NCI-H2081 treated with DMSO at 0.1 percent for 48 hours (cell line): ENCODE measurements around the gene TMEM267.
"Not testable (repeated sequence)": the region's sequence is repeated elsewhere in the genome, so short reads cannot be mapped to it uniquely, and the experiment has no call there.

Source experiments
- DNase-seq: peaks from one replicate; lab custom pipeline; 2025; lab: John Stamatoyannopoulos, UW

Gene TMEM267, protein sequence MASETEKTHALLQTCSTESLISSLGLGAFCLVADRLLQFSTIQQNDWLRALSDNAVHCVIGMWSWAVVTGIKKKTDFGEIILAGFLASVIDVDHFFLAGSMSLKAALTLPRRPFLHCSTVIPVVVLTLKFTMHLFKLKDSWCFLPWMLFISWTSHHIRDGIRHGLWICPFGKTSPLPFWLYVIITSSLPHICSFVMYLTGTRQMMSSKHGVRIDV

DNA sequence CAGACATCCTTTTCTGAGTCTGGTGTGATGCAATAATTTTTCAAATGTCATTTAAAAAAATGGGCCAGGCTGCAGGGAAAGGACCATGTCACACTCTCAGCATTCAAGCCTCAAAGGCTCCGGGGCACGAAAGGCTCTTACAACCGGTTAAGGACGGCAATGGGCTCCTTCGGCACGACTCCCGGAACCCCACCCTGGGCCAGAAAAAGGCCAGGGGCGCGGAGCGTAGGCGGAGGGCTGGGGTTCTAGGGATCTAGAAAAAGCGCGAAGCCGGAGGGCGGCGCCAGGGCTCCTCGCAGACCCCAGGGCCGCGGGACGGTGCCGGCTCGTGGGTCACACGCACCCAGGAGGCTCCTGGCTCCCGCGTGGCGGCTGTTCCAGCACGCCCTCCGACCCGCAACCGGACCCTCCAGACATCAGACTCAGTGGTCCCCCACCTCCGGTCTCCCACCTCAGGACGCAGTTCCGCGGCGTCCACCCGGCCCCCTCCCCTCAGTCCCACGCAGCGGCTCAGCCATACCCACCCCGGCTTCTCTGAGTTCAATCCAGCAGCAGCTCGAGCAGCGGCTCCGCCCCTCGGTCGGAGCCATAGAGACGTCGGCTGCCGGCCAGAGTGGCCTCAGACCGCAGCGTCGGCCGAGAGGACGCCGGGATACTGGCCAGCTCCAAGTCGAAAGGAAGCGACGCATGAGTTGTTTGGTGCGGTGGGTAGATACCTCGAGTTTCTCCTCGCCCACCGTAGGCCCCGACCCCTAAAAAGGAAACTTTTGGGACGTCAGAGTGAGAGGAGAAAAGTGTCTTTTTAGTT is at the start of gene TMEM267:
Gene TMEM267 (minus strand): TSS at position 568 of the 808 bp plus-strand sequence. CDS start 29,896 bp downstream, outside the sequence.
- peak; percentile 90 for DNase-seq

DNA sequence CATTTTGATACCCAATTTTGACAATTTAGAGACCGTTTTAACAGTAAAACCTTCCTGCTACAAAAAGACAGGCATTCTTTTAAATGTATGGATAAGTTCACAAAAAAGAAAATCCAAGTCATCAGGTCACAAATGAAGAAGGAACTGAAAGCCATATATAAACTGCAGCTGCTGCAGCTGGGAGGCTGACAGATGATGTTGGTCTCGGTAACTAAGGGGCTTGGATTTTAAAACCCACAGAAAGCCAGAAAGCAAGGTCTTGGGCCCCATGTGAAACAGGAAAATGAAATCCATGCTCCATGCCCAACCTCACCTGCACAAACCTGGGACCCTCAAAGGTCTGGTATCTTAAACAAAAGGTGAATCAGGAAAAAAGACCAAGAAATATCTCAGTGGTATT is 47.0 kb upstream of the TMEM267 start:
- no peak for DNase-seq

DNA sequence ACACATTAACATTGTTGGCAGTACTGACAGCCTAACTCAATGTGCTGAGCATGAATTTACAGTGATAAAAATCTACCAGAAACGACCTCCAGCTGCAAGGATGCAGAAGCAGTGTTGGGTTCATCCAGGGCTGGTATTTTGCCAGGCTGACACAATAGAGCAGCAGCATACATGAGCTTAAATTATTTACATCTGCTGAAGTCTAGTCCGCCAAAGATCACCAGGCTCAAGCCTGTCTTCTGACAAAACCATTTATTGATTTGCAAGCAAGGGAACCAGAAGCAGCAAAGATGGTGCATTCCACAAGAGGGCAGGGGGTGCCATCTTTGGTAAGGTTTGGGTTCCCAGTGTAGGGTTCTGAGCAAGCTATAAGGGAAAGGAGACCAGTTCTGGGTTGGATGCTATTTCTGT is 40.0 kb upstream of the TMEM267 start:
- no peak for DNase-seq

DNA sequence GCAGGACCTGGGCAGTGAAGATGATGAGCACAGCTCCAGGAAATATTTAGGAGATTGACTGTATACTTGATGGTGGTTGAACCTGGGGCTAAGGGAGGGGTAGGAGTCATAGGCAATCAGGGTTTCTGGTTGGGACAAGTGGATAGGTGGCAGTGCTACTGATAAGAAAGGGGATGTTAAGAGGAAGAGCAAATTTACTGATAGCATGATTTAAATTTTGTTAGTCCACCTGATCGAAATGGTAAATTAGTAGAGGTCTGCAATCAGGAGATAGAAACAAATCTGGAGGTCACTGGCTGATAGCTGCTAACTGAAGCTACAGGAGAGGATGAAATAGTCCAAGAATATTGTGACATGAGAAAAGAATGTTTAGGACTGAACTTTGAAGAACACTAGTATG is 37.0 kb upstream of the TMEM267 start:
- DNase-seq, result no peak

DNA sequence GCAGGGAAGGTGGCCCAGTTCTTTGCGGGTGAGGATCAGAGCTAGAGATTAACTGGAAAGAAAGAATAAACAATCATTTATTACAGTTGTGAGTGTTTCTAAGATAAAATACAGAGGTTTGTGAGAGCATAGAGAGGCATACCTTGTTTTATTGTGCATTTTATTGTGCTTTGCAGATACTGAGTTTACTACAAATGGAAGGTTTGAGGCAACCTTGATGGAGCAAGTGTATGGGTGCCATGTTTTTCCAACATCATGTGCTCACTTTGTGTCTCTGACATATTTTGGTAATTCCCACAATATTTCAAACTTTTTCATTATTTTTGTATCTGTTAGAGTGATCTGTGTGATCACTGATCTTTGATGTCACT is 32.0 kb upstream of the TMEM267 start:
- DNase-seq, result no peak

DNA sequence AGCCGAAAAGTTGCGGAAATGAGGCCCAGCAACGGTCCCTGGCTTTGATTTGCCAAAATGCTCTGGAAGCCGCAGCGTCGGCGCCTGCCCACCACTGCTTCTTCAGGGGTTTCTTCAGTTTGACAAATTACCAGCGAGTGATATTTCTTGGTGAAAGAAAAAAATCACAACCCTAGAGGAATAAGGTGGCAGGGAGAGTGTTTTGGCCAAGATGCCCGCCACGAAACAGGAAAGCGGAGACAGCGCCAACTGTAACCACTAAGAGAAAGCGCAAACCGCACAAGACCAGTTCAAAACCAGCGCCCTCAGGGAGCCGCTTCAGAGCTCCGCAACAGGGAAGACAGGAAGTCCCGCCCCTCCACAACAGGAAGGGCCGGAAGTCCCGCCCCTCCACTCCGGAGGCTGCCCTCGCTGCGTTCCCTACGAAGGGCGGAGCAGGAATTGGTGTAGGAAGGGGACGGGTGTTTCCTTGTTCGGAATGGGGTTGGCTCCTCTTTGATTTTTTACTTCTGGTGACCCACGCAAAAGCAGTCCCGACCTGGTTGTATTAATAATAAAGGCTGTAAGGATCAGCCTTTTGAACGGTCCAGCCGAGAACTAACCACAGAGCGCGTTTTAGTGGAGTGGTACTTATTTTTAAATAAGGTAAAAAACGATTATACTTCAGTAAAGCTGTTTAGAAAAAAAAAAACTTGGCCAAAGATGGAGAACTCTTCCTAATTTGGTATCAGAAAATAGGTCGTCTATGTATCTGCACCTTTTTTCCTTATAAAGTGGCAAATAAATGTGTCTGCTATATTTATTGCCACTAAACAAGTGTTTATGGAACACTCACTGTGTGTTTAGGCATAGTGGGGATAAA is 31.4 kb upstream of the TMEM267 start, which contains the start of gene C5orf34:
Gene C5orf34 (minus strand): TSS at position 333 of the 862 bp plus-strand sequence. CDS start 5,809 bp downstream, outside the sequence.
- DNase-seq, result peak; percentile 97

DNA sequence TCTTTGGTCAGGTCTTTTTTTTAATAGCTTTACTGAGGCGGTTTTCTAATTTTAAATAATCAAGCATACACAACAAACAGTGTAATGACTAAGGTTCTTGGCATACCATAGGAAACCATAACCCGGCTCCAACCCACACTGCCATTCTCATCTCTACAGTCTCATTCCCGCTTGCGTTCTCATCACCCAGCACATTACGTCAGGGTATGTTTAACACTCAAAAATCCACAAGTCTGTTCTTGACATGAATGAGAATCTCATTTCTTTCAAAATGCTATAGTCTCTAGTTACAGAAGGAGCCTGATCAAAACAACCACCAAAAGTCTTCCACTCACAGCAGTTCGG is 30.8 kb upstream of the TMEM267 start:
- no peak for DNase-seq

DNA sequence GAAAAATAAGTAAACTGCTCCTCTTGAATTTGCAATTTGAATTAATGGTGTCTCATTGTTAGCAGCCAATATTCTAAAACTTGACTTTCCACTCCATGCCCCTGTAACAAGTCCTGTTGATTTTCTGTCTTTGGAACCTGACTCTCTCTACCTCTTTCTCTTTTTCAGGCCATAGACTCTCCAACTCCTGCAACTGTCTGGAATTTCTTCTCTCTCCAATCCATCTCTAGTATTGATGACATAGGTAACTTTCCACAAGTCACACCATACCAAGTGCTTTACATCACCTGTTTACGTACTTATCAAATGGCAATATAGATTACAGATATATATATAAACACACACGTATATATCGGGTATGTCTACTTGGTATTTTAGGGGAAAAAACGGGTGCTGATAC is 30.4 kb upstream of the TMEM267 start:
- DNase-seq, result no peak

DNA sequence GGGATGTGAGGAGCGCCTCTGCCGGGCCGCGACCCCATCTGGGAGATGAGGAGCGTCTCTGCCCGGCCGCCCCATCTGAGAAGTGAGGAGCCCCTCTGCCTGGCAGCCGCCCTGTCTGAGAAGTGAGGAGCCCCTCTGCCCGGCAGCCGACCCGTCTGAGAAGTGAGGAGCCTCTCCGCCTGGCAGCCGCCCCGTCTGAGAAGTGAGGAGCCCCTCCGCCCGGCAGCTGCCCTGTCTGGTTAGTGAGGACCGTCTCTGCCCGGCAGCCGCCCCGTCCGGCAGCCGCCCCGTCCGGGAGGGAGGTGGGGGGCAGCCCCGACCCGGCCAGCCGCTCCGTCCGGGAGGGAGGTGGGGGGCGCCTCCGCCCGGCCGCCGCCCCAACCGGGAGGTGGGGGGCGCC is 27.4 kb upstream of the TMEM267 start:
- DNase-seq, result not testable (repeated sequence)

DNA sequence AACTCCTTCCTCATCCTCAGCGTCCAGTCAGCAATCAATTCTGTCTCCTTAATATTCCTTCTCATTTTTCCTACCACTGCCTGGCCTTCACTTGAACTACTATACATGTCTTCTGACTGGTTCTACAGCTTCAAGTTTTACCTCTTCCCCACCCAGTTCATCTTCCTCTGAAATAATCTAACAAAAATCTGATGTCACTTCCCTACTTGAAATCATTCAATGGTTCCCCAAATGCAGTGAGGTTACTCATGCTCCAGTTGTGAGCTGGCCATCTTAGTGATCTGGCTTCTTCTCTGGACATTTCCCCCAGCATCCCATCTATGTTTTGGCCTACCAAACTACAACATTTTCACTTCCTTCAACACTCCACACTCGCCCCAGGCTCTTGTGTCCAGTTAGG is 14.9 kb upstream of the TMEM267 start:
- no peak for DNase-seq

DNA sequence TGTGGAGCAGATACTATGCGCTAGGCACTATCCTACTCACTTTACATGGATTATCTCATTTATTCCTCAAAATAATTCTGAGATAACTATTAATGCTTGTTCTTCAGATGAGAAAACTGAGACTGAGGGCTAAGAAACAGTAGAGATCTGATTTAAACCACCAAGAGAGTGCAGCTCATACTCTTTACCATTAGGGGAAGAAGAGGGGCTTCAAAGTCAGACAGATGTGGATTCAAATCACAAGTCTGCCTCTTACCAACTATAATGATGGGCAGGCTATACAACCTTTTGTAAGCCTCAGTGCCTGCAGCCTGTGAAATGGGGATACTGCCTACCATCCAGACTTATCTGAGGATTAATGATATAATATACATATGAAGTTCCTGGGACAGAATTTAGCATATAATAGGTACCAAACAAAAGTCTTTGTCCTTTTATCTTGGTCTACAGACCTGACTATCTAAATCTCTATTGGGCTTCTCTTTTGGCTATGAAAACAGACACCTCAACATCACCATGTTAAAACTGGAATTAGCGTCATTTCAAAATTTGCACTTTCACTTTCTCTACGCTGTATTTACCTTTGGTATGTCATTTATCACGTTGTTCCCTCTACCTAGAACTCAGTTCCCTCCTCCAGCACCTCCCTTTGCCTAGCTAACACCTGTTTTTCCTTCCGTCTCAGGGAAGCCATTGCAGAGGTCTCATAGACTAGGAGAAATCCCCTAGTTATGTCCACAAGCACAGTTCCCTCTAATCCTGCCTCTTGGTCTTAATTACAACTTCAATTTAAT is 13.8 kb upstream of the TMEM267 start:
- DNase-seq, result no peak

DNA sequence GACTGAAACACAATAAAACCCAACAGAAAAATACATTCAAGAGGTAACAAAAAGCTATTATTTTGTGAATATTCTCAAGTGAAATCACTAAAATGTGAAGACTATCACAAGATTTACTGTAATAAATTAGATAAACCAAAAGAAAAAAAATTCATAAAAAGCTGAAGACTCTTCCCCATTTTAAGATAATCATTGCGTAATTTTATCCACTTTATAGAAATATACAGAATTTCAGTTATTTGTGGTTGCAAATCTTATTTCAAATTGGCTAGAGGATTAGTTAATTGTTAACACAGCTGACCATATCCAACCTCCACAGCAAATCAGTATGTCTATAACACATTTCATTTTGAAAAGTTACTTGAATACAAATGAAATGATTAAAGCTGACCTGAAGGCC is 7.7 kb upstream of the TMEM267 start:
- DNase-seq, result no peak

DNA sequence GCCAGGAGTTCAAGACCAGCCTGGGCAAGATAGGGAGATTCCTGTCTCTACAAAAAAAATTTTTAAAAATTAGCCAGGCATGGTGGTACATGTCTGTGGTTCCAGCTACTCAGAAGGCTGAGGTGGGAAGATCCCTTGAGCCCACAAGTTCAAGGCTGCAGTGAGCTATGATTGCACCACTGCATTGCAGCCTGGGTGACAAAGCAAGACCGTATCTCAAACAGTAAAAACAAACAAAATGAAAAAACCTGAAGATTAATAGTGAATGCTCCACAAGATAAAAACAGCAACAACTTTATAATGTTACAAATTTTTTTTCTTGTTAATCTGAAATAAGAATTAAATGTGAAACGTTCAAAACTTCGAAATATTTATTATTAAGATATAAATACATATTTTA is 2.7 kb upstream of the TMEM267 start:
- no peak for DNase-seq

DNA sequence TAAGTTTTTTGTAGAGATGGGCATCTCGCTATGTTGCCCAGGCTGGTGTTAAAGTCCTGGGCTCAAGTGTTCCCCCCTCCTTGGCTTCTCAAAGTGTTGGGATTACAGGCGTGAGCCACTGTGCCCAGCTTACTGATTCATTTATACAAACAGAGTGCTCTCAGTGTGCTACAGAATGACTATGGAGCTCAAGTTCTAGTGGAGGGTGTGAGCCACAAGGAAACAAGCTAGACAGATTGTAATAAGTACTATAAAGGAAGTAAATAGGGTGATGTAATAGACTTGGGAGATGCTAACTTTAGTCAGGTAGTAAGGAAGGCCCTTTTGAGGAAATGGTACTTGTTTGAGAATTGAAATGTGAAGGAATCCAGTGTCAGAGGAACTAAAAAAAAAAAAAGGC is 1.7 kb upstream of the TMEM267 start:
- no peak for DNase-seq

DNA sequence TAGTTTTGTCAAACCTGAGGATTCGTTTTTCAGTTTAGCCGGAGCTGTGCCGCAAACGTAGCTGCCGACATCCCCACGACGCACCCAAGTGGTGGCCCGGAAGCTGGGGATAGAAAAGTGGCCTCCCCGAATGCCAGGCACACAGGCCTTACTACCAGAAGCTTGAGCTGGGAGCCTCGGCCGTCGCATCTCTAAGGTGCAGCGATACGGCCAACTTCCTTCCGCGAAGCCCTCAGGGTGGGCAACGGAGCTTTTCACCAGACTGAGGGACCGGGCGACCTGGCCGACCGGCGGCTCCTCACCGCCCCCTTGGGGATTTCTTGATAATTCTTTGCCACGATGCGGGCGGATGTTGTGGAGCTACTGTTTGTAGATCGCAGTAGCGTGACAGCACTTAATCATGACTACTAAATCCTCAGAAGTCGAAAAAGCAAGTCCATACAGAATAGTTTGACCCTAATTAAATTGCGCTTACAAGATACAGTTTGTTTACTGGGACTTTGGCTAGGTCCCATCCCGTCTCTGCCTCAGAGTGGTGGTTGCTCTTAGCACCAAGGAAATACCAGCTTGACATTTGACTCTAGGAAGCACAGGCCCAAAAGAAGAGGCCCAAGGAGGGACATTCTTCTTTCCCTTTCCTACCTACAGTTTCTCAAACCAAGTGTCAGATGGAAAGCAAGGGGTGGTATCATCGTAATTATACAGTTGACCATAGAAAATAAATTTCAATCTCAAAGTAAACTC is 613 bp upstream of the TMEM267 start:
- DNase-seq, result peak; percentile 72

DNA sequence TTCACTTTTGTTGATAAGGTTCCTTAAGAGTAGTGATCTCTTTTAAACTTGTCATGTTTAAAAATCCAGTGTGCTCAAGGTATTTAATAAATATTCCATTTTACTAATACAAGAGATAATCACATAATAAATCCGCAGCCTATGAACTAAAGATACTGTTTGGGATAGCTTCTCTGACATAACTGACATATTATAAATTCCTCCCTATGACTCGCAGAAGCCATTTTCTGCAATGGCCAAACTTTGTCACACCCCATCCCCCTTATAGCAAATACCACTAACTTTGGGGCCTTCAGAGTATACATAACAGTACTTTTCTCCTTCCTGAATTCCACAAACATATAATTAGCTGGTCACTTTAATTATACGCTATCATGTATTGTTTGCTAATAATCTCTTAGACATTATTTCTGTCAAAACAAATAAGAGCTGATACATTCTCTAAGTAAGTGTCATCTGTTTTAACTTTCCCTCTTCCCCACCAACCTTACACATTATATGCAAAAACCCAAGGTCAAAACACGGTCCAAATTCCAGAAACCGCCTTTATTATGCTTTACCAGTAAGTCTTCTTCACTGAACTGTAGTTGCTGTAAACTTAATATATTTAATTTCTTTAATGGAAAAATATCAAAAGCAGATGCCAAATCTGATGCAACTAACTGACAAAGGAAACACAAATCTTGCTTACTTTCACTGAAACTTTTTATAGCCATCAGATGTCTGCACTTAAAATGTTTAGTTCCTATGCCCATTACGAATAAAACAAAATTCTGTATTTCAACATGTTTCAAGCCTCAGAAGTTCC is 971 bp downstream of the TMEM267 start:
- DNase-seq, result no peak

DNA sequence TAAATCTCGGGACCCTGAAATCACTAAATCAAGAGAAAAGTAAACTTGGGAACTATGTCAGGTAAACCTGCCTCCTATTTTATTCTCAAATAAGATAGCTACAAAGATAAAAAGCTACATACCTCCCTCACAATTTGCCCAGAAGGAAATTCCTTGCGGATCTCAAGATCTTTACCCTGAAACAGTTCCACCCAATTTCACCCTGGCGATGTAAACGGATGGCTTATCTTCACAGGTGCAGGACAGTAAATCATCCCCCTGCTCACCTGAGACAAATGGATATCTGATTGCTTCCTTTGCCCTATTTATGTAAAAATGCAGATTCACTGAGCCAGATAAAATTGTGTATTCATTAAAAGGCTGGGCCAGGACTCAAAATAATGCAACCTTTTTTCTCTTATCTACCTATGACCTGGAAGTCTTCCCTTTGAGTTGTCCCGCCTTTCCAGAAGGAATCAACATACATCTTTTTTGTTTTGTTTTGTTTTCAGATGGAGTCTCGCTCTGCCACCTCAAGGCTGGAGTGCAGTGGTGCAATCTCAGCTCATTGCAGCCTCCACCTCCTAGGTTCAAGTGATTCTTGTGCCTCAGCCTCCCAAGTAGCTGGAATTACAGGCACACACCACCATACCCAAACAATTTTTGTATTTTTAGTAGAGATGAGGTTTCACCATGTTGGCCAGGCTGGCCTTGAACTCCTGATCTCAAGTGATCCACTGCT is 13.8 kb downstream of the TMEM267 start:
- DNase-seq, result no peak

DNA sequence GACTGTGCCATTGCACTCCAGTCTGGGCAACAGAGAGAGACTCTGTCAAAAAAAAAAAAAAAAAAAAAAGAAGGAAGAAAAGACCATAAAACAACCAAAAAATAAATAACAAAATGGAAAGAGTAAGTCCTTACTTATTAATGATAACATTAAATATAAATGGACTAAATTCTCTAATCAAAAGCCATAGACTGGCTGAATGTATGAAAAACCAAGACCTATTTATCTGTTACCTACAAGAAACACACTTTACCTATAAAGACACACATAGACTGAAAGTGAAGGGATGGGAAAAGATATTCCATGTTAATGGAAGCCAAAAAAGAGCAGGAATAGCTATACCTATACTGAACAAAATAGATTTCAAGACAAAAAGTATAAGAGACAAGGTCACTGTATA is 16.6 kb downstream of the TMEM267 start:
- DNase-seq, result no peak

DNA sequence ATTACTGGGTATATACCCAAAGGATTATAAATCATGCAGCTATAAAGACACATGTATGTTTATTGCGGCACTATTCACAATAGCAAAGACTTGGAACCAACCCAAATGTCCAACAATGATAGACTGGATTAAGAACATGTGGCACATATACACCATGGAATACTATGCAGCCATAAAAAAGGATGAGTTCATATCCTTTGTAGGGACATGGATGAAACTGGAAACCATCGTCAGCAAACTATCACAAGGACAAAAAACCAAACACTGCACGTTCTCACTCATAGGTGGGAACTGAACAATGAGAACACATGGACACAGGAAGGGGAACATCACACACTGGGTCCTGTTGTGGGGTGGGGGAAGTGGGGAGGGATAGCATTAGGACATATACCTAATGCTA is 18.2 kb downstream of the TMEM267 start:
- DNase-seq, result not testable (repeated sequence)

DNA sequence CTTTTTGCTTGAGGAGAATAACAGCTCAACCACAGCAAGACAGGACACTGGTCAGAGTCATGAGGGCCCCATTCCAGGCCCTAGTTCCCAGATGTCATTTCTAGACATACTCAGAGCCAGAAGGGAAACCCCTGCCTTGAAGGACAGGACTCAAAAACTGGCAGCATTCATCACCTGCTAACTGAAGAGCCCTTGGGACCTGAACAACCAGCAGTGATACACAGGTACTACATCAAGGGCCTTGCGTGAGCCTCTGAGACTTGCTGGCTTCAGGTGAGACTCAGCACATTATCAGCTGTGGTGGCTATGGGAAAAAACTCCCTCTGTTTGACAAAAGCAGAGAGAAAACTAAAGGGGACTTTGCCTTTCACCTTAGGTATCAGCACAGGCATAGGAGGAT is 22.6 kb downstream of the TMEM267 start:
- no peak for DNase-seq
